Measurements from ENCODE around the gene MAST4.

Gene MAST4

GRCh38 chr5:66561256-66561990 lies 34.8 kb upstream of the MAST4 start:
- H3K4me1 ChIP-seq (ENCODE audit: control insufficient read depth, low read length), result peaks cover 6% of the 10 kb centered on the region
- no peak for TF ChIP-seq EZH2phosphoT487 (IDR thresholded peaks at IDR 0.05; ENCODE audit: borderline replicate concordance, low read length)
- no peak for TF ChIP-seq CTCF (IDR thresholded peaks at IDR 0.05; ENCODE audit: low read depth, low read length, poor library complexity, severe bottlenecking)
- H3K9me2 ChIP-seq (replicated peaks; ENCODE audit: control insufficient read depth, low read length), result no peaks in the 10 kb centered on the region
- no peaks in the 10 kb centered on the region for H3F3A ChIP-seq (ENCODE audit: control insufficient read depth, insufficient read depth)
- H3K79me2 ChIP-seq (ENCODE audit: control insufficient read depth, low read length), result no peaks in the 10 kb centered on the region
- H3K36me3 ChIP-seq (ENCODE audit: control insufficient read depth, low read length), result no peaks in the 10 kb centered on the region
- no peaks in the 10 kb centered on the region for H3K27me3 ChIP-seq (ENCODE audit: control insufficient read depth, low read length)
- H4K20me1 ChIP-seq (ENCODE audit: control insufficient read depth, insufficient read depth, low read depth, low read length), result no peaks in the 10 kb centered on the region
- H3K4me3 ChIP-seq (ENCODE audit: low read length), result no peak overlapping the region
- no peaks in the 10 kb centered on the region for H3K9me3 ChIP-seq (ENCODE audit: control insufficient read depth, insufficient read depth, low read length)
- no peak overlapping the region for H3K27ac ChIP-seq (ENCODE audit: low read depth, low read length)
- no peak overlapping the region for H3K4me2 ChIP-seq (ENCODE audit: low read length)

GRCh38 chr5:66565878-66566277 lies 30.3 kb upstream of the MAST4 start:
- H3K4me2 ChIP-seq (ENCODE audit: low read length), result no peak overlapping the region
- H3K27me3 ChIP-seq (ENCODE audit: control insufficient read depth, low read length), result no peaks in the 10 kb centered on the region

DNA sequence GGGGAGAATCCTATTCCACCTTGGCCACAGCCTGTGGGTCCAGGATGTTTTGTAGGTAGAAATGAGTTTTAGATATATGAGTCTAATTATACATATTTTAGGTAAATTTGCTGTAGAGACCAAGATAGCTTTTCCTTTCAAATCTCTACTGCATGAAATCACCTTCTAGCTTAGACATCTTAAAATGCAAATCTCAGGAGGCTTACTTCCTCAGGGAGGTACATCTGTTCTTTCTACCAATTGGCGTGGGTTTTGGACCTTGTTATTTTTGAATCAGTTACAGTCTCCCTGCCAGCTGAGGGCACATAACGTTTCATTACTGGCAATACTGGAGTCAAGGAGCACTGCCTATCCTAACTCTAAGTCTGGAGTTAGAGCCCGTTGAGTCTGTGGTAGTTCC lies 28.7 kb upstream of the MAST4 start:
- Histone ChIP-seq H4K20me1 (ENCODE audit: control insufficient read depth, insufficient read depth, low read depth, low read length) (no peaks in the 10 kb centered on the region), H3F3A (ENCODE audit: control insufficient read depth, insufficient read depth) (no peaks in the 10 kb centered on the region), H3K36me3 (ENCODE audit: control insufficient read depth, low read length) (no peaks in the 10 kb centered on the region), H3K27me3 (ENCODE audit: control insufficient read depth, low read length) (no peaks in the 10 kb centered on the region), H3K4me3 (ENCODE audit: low read length) (no peak overlapping the region), H3K9me2 (replicated peaks; ENCODE audit: control insufficient read depth, low read length) (no peaks in the 10 kb centered on the region), H3K27ac (ENCODE audit: low read depth, low read length) (no peak overlapping the region), H3K4me1 (ENCODE audit: control insufficient read depth, low read length) (peaks cover 16% of the 10 kb centered on the region), H3K4me2 (ENCODE audit: low read length) (no peak overlapping the region; the same call in 1 of the 2 replicates), H3K9me3 (ENCODE audit: control insufficient read depth, insufficient read depth, low read length) (no peaks in the 10 kb centered on the region), H3K79me2 (ENCODE audit: control insufficient read depth, low read length) (no peaks in the 10 kb centered on the region)
- TF ChIP-seq EZH2phosphoT487 (IDR thresholded peaks at IDR 0.05; ENCODE audit: borderline replicate concordance, low read length), result no peak
- TF ChIP-seq CTCF (IDR thresholded peaks at IDR 0.05; ENCODE audit: low read depth, low read length, poor library complexity, severe bottlenecking), result no peak

More at GRCh38 chr5:66565878-66566277, 30.3 kb upstream of the MAST4 start:
- Histone ChIP-seq H3K4me3 (ENCODE audit: low read length) (no peak overlapping the region), H3K79me2 (ENCODE audit: control insufficient read depth, low read length) (no peaks in the 10 kb centered on the region), H3K9me3 (ENCODE audit: control insufficient read depth, insufficient read depth, low read length) (no peaks in the 10 kb centered on the region), H3K4me1 (ENCODE audit: control insufficient read depth, low read length) (peaks cover 16% of the 10 kb centered on the region), H3K36me3 (ENCODE audit: control insufficient read depth, low read length) (no peaks in the 10 kb centered on the region), H3K27ac (ENCODE audit: low read depth, low read length) (no peak overlapping the region), H4K20me1 (ENCODE audit: control insufficient read depth, insufficient read depth, low read depth, low read length) (no peaks in the 10 kb centered on the region), H3F3A (ENCODE audit: control insufficient read depth, insufficient read depth) (no peaks in the 10 kb centered on the region), H3K9me2 (replicated peaks; ENCODE audit: control insufficient read depth, low read length) (no peaks in the 10 kb centered on the region)
- no peak for TF ChIP-seq CTCF (IDR thresholded peaks at IDR 0.05; ENCODE audit: low read depth, low read length, poor library complexity, severe bottlenecking)
- TF ChIP-seq EZH2phosphoT487 (IDR thresholded peaks at IDR 0.05; ENCODE audit: borderline replicate concordance, low read length), result no peak

Data from DOHH2 (cell line).